ENCODE measurements around the gene LHX1. TPM values are rescaled to one million over a fixed set of nuclear protein-coding genes. Genes with fewer than 3 reads are reported as not detected.

LHX1 gene
- total RNA-seq, 1 donor from 2014 or later, result 2.6 TPM

DNA sequence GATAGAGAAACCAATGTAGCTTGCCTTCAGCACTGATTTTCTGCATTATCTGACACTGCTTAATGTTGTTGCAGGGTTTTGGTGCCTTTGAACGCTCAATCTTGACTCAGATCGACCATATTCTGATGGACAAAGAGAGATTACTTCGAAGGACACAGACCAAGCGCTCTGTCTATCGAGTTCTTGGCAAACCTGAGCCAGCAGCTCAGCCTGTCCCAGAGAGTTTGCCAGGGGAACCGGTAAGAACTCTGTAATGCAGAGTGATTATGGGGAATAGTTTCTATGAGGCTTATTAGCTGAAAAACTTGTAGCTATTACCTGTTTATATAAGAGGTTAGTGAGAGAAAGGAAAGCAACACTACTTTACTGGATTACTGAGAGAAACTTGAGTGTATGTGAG, 51.9 kb downstream of the LHX1 start:
- Mint-ChIP-seq H3K4me1 (ENCODE audit: low read depth, unreplicated experiment) (peaks cover 2% of the 10 kb centered on the region), H3K27ac (ENCODE audit: unreplicated experiment) (no peak overlapping the region), H3K36me3 (ENCODE audit: unreplicated experiment) (no peaks in the 10 kb centered on the region), H3K9me3 (ENCODE audit: unreplicated experiment) (peaks cover 2% of the 10 kb centered on the region), H3K27me3 (ENCODE audit: unreplicated experiment) (no peaks in the 10 kb centered on the region), H3K4me3 (ENCODE audit: unreplicated experiment) (no peak overlapping the region)
- no peak for DNase-seq
- TF ChIP-seq, protein P1, sequence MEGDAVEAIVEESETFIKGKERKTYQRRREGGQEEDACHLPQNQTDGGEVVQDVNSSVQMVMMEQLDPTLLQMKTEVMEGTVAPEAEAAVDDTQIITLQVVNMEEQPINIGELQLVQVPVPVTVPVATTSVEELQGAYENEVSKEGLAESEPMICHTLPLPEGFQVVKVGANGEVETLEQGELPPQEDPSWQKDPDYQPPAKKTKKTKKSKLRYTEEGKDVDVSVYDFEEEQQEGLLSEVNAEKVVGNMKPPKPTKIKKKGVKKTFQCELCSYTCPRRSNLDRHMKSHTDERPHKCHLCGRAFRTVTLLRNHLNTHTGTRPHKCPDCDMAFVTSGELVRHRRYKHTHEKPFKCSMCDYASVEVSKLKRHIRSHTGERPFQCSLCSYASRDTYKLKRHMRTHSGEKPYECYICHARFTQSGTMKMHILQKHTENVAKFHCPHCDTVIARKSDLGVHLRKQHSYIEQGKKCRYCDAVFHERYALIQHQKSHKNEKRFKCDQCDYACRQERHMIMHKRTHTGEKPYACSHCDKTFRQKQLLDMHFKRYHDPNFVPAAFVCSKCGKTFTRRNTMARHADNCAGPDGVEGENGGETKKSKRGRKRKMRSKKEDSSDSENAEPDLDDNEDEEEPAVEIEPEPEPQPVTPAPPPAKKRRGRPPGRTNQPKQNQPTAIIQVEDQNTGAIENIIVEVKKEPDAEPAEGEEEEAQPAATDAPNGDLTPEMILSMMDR (IDR thresholded peaks at IDR 0.05; ENCODE audit: partially characterized antibody, unreplicated experiment), result no peak

DNA sequence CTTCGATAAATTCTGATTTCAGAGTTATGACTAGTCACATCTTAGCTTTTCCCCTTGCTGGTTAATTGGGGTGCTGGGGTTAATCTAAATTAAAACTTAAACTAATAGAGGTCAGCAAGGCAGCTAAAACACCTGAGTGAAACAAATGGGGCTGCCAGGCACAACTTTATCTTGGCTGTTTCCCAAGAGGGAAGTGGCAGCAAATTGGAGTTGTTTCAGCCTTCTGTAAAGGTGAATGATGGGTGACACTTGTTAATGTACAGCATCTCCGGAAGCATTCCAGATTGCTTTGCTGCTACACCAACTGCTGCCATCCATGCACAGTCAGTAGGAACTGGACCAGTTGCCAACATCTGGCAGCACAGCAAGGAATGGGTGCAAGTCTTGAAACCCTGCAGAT, 55.4 kb downstream of the LHX1 start:
- H3K4me3 Mint-ChIP-seq (ENCODE audit: unreplicated experiment), result no peak overlapping the region
- no peak for DNase-seq
- peaks cover 2% of the 10 kb centered on the region for H3K9me3 Mint-ChIP-seq (ENCODE audit: unreplicated experiment)
- no peak overlapping the region for H3K27ac Mint-ChIP-seq (ENCODE audit: unreplicated experiment)
- H3K27me3 Mint-ChIP-seq (ENCODE audit: unreplicated experiment), result no peaks in the 10 kb centered on the region
- TF ChIP-seq, protein P1 (IDR thresholded peaks at IDR 0.05; ENCODE audit: partially characterized antibody, unreplicated experiment), result no peak
- peaks cover 2% of the 10 kb centered on the region for H3K4me1 Mint-ChIP-seq (ENCODE audit: low read depth, unreplicated experiment)
- H3K36me3 Mint-ChIP-seq (ENCODE audit: unreplicated experiment), result peaks cover 1% of the 10 kb centered on the region

DNA sequence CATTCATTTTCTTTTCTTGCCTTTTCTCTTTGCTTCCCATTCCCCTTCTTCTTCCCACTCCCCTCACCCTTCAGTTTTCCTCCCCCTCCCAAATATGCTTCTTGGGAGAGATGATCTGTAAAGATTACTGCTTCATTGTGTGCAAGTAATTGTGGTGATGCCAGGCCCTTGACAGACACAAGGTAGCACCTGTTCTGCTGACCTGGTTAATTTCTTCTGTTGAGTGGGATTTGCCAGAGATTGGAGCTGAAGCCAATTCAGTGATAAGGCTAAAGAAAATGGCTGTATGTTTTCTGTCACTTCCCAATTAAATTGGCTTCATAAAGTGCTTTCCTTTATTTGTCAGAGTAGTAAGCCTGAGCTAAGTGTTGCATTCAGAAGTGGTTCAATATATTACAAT, 56.0 kb downstream of the LHX1 start:
- TF ChIP-seq, protein P1 (IDR thresholded peaks at IDR 0.05; ENCODE audit: partially characterized antibody, unreplicated experiment), result no peak
- Mint-ChIP-seq H3K9me3 (ENCODE audit: unreplicated experiment) (peaks cover 2% of the 10 kb centered on the region), H3K27ac (ENCODE audit: unreplicated experiment) (no peak overlapping the region), H3K4me3 (ENCODE audit: unreplicated experiment) (no peak overlapping the region), H3K27me3 (ENCODE audit: unreplicated experiment) (no peaks in the 10 kb centered on the region), H3K36me3 (ENCODE audit: unreplicated experiment) (peaks cover 5% of the 10 kb centered on the region), H3K4me1 (ENCODE audit: low read depth, unreplicated experiment) (peaks cover 2% of the 10 kb centered on the region)
- DNase-seq, result no peak

Other genes with a start within 250 kb of the LHX1 start
- 22.5 TPM for gene AATF, start 11.5 kb downstream of the LHX1 start, total RNA-seq (ENCODE audit: unreplicated experiment)